Stimulated activated CD4-positive, alpha-beta T cell treated with anti-CD3 and anti-CD28 coated beads, Interleukin-15, amount 100 ng/mL, for 48 hours (primary cell): Measurements from ENCODE around the gene ITPKB.

Experiments
- DNase-seq, 2 donors: peaks; one replicate each; pipeline ENCODE4 v3.0.0-alpha.2; 2020; ENCODE audit warnings: low read depth in 2 of 2

Gene ITPKB

GRCh38 chr1:226704169-226704937 lies 34.7 kb downstream of the ITPKB start:
- no peak for DNase-seq

GRCh38 chr1:226702957-226703831 lies 35.9 kb downstream of the ITPKB start:
- DNase-seq, result peak in 1 of 2 donors; percentile 80

DNA sequence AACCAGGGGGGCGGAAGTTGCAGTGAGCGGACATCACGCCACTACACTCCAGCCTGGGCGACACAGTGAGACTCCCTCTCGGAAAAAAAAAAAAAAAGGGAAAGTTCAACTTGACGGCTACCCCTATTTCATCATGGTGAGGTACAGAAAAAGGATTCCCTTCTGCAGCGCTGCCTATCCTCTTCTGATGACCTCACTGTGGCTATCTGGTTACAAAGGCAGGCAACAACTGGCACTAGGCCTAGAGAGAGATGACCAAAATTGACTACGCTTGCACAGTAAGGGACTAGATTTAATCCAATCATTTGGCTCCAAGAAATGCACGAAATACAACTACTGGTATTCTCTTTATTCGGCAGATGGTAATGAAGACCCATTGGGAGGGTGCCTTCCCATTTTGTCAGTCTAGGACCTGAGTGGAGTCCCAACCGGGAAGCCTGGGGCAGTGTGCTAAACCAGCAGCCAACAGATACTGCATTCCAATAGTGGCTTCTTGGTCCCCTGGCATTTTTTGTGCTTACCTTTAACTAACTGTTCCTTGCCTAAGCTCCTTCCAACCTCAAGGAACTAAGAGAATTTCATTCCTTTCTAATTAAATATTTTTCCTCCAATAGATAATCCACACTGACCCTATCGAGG lies 36.6 kb downstream of the ITPKB start:
- no peak for DNase-seq

DNA sequence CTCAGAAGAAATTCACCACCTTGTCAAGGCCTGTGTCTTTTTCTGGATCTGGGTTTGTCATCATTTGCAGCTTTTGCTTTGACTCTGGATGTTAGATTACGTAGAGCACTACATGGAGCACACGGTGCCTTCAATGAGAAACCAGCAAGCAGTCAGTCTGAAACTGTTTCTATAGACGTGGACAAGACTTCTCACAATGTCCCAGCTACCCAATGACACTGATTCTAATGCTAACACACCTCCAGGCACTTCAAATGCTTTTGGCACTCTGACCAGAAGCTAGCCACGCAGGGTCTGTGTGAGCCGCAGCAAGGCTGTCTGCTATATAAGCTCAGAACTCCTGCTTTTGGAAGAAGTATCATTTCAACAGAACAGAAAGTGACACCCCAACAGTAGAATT lies 38.2 kb downstream of the ITPKB start:
- DNase-seq, result no peak

GRCh38 chr1:226699166-226699565 lies 39.9 kb downstream of the ITPKB start:
- DNase-seq, result no peak

GRCh38 chr1:226698659-226699058 lies 40.4 kb downstream of the ITPKB start:
- no peak for DNase-seq

DNA sequence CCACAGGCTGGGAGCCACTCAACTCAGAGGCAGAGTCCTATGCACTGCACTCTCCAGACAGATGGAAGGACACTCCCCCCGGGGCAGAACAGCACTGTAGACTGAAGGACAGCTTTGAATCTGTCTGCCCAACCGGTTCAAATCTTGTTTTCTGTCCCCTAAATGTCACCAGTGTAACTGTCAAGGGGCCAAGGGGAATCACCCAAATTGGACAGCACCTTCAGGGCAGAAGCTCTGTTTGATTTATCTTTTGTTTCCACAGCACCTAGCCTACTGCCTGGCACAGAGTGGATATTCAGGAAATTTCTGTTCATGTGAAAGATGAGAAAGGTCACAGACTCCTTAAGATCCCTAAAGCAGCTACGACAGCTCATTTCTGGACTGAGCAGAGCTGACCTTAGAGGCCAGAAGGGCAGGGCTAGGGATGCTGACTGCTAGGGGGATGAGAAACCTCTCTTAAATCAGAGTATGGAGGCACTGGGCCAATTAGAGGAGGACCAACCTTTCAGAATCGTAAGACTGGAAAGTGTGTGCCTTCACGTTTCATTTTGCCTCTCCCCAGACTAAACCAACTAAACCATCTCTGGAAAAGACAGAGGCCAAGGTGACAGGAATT lies 41.0 kb downstream of the ITPKB start:
- DNase-seq, result no peak

DNA sequence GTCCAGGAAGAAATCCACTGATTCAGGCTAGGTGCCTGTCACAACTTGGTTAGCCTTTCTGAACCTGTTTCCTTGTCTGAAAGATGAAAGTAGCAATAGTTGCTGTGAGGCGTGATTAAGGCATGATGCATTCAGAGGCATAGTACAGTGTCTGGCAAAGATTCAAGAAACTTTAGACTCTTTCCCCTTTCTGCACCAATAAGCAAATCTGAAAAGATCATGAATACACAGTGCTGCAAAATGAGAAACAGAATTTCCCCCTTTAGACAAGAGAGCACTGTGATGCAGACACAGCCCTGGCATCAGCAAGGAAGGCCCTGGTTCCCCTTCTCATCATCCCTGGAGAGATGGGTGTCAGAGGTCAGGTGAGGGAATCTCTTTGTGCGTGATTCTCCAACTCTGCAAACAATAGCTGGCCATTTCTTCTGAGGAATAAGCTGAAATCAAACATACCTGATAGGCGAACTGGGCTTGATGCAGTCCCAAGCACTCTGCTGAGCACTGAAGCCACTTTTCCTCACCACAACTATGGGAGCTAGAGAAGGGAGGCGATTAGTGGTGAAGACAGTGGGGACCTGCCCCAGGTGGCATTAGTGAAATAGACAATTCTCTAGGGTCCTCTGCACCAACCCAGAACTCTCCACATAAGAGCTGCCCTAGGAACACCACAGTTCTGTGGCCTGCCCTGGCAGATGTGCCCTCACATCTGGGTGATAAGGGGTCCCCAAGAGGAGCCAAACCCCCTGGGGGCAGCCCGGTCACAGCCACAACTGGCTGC lies 41.7 kb downstream of the ITPKB start:
- DNase-seq, result no peak

- no peak for DNase-seq
Measured at GRCh38 chr1:226696547-226696946, 42.5 kb downstream of the ITPKB start.

- no peak for DNase-seq
Measured at GRCh38 chr1:226695335-226695900, 43.7 kb downstream of the ITPKB start.

- DNase-seq, result no peak
Measured at GRCh38 chr1:226692823-226693222, 46.3 kb downstream of the ITPKB start.

DNA sequence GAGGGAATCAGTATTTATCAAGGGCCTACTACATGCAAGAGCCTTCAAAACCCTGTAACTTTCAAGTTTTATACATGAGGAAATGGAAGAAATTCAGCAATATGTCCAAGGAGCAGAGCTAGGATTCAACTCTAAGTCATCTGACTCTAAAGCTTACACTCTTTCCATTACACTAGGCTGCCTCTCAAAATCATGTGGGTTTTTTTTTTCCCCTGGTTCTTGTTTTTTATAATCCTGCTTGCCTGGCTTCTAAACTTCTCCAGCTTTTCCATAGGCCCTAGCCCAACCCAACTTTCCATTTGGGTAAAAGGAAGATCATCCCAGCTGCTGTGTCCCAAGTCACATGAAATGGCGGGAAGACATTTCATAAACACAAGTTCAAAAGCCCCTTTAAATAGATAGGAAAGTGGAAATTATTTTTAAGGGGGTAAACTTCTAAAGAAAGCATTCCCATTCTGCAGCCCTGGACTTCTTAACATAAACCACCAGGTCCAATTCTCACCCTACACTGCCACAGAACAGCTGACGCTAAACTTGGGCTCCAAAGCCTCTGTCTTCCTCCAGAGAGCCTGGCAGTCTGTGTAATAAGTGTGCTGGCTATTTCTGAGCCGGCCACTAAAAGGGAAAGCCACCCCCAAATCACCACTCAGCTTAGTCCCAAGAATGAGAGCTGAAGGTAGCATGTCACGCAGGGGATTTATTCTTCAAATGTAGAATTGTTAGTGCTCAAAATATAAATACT lies 46.9 kb downstream of the ITPKB start:
- DNase-seq, result no peak

- DNase-seq, result no peak
Measured at GRCh38 chr1:226691247-226691646, 47.8 kb downstream of the ITPKB start.

DNA sequence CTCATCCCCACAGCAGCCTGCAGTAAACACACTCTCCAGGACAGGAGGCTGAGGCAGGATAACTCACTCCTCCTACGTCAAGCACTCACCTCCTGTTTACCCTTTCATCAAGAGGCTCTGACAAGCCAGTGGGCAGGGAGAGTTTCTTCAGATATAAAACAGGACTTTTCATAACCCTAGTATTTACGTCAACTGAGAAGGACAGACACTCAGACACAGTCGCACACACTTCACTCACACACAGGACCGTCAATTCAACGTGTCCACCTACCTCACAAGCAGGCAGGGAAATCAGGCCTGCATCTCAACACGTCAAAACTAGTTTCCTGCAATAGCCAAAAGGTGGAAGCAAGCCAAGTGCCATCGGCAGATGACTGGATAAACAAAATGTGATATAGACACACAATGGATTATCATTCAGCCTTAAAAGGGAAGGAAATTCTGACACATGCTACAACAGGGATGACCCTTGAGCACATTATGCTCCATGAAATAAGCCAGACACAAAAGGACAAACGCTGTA lies 48.6 kb downstream of the ITPKB start:
- peak in 1 of 2 donors; percentile 53 for DNase-seq

DNA sequence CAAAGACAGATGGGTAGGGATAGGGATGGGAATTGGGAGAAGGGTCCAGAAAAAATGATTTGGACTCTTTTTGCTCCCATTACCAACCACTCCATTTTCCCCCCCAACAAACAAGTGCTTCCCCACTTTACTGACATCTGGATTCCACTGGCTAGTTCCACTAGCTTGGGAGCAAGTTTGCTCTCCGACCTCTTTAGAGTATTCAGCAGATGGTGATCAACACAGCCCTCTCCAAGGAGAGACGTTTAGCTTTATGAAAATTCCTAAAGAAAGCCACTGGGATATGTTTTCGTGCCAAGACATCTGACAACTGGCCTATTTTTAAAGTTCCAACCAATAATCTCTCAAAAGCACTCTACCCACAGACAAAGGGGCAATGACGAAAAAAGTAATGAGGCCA lies 50.3 kb downstream of the ITPKB start:
- DNase-seq, result no peak

DNA sequence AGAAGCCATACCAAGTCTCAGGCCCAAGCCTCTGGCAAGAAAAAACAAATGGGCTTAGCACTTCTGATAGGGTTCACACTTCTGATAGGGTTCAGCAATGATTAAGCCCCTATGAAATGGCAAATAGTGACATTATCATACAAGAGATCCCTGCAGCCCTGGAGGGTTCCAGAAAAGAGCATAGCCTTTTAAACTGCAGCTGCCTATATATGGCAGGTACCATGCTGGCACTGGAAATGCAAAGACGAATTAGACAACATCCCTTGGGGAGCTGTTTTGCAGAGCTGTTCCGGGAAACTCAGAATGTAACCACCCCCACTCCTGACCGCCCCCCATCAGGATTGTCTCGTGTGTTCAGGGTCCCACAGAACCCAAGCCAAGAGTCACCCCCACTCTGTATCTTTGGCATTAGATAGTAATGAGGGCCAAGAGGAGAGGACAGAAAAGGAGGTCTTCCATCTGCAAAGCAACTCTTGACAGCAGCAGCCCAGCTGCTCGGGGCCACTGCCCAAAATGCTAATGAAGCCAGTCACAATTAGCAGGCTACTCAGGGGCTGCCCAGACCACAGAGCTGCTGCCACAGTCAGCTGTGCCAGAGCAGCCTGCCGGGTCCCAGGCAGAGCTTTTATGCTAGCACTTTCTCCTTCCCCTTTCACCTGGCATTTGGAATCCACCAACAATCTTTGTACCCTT lies 50.9 kb downstream of the ITPKB start:
- DNase-seq, result no peak

DNA sequence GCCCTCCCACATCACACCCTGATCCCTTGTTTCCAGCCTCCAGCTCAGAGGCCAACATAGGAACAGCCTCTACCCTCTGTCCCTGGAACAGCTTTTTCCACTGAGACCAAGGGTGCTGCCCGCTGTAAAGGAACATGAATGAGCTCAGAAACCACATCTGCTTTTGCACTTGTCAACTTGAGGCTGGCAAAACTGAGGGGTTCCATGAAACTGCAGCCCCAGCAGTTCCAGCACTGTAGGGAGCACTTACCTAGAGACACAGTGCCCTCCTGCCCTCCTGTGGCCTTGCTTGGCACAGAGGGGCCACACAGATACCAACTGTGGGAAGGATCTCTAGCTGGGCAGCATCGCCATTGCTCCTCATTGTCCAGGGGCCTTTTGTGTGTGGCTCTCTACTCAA lies 51.7 kb downstream of the ITPKB start:
- DNase-seq, result no peak

- no peak for DNase-seq
Measured at GRCh38 chr1:226686440-226687425, 52.3 kb downstream of the ITPKB start.
